ENCODE data around the gene KCMF1. TPM values are rescaled to one million over a fixed set of nuclear protein-coding genes. Genes with fewer than 3 reads are reported as not detected.

Gene KCMF1
- total RNA-seq, 1 donor from 2014 or later: 64.2 TPM

DNA sequence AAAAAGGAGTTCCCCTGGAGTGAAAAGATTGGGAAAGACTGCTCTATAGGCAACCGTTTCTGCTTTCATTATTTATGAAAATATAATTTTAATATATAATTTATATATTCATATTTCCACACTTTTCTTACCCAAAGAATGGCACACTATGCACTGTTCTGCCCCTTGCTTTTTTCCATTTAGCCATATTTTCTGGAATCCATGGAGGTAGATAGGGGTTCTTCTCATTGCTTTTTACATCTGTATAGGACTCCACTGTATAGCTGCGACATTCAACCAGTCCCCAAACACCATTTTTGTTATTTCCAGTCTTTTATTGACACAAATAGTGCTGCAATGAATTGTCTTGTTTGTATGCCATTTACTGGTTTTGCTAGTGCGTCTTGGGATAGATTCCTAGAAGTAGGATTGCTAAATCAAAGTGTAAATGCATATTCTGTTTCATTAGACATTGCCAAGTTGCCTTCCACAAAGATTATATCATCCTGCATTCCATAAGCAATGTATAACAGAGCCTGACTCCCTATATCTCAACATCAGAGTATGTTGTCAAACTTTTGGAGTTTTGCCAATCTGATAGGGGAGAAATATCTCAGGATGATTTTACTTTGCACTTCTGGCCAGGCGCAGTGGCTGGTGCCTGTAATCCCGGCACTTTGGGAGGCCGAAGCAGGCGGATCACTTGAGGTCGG lies 135.7 kb downstream of the KCMF1 start:
- Histone ChIP-seq H3K27me3 (ENCODE audit: low read depth) (no peaks in the 10 kb centered on the region), H3K4me3 (no peak overlapping the region), H3K4me1 (no peaks in the 10 kb centered on the region), H3K27ac (no peak overlapping the region), H3K9me3 (no peaks in the 10 kb centered on the region), H3K36me3 (no peaks in the 10 kb centered on the region)
- no peak for DNase-seq
- no peak for ATAC-seq
- intact Hi-C loops (cut with DNase I): no loop called here
- TF ChIP-seq, protein P1, sequence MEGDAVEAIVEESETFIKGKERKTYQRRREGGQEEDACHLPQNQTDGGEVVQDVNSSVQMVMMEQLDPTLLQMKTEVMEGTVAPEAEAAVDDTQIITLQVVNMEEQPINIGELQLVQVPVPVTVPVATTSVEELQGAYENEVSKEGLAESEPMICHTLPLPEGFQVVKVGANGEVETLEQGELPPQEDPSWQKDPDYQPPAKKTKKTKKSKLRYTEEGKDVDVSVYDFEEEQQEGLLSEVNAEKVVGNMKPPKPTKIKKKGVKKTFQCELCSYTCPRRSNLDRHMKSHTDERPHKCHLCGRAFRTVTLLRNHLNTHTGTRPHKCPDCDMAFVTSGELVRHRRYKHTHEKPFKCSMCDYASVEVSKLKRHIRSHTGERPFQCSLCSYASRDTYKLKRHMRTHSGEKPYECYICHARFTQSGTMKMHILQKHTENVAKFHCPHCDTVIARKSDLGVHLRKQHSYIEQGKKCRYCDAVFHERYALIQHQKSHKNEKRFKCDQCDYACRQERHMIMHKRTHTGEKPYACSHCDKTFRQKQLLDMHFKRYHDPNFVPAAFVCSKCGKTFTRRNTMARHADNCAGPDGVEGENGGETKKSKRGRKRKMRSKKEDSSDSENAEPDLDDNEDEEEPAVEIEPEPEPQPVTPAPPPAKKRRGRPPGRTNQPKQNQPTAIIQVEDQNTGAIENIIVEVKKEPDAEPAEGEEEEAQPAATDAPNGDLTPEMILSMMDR (IDR thresholded peaks at IDR 0.05): no peak

Other genes with a start within 250 kb of the KCMF1 start
- gene TRABD2A, start 90.1 kb upstream of the KCMF1 start, total RNA-seq: 5.4 TPM
- gene TMSB10, start 65.5 kb upstream of the KCMF1 start, total RNA-seq: 1,739 TPM
- gene TCF7L1, start 162.2 kb downstream of the KCMF1 start, total RNA-seq: 17.1 TPM